Measurements from ENCODE around the gene ECHS1.

ECHS1 gene

DNA sequence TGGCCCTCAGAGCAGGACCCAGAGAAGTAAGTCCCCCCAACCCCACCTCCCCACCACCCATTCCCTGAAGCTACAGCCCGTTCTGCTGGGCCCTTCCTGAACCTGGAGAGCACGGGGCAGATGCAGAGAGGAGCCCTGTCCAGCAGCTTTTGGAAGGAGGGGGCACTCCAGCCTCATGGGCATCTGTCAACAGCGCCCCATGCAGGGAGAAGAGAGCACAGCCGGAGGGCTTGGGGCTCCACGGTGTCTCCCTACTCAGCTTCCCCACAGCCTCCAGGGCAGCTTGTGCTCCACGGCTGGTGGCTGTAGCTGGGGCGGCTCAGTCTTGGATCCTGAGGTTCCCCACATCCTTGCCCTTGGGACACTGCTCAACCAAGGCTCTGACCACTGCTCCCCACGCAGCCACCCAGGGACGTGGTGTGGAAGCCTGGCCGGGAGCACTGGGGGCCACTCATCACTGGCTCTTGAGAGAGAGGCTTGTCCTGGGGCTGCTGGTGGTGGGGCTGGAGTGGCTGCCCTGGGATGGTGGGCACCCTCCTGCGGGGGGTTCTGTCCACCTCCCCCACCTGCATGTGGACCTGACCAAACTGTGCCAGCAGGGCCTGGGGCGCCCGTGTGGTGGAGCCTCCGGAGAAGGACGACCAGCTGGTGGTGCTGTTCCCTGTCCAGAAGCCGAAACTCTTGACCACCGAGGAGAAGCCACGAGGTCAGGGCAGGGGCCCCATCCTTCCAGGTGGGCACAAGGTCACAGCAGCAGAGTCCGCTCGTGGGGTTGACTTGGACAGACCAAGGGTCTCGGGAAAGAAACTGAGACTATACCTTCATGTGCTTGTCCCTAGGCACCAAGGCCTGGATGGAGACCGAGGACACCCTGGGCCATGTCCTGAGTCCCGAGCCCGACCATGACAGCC, 21.5 kb downstream of the ECHS1 start:
- Histone ChIP-seq H3K4me3 (ENCODE audit: low read length in 2 of 2) (no peak overlapping the region), H3K9me3 (ENCODE audit: control insufficient read depth in 2 of 2, low read length in 2 of 2) (no peaks in the 10 kb centered on the region), H3K36me3 (ENCODE audit: control insufficient read depth in 2 of 2, insufficient read depth in 2 of 2, low read length in 2 of 2) (no peaks in the 10 kb centered on the region), H3K4me1 (ENCODE audit: control insufficient read depth in 2 of 2, insufficient read depth in 2 of 2, low read length in 2 of 2) (peaks cover 5 to 9% of the 10 kb centered on the region in 2 donors), H3K27ac (ENCODE audit: low read depth in 2 of 2, low read length in 2 of 2) (no peak overlapping the region), H3K27me3 (ENCODE audit: control insufficient read depth in 2 of 2, insufficient read depth in 2 of 2, low read length in 2 of 2) (no peaks in the 10 kb centered on the region), H3K9ac (ENCODE audit: low read depth in 1 of 2, low read length in 2 of 2) (no peak overlapping the region)

DNA sequence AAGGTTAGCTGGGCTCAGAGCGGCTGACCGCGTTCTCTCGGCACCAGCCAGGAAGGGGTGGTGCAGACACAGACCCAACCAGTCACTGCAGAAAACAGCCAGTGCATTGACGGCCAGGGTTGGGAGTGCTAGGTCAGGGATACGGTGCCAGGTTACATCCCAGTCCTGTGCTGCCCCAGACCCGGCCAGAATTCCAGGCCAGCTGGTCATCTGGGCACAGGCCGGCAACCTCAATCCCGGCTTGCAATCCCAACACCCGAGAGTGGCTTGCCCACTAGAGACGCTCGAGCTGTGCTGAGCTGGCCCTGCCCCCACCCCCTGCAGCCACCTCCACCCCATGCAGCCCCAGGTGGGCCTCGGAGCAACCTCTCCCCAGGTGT, 22.2 kb downstream of the ECHS1 start:
- Histone ChIP-seq H3K4me3 (ENCODE audit: low read length in 2 of 2) (no peak overlapping the region), H3K4me1 (ENCODE audit: control insufficient read depth in 2 of 2, insufficient read depth in 2 of 2, low read length in 2 of 2) (peaks cover 0 to 5% of the 10 kb centered on the region in 2 donors), H3K36me3 (ENCODE audit: control insufficient read depth in 2 of 2, insufficient read depth in 2 of 2, low read length in 2 of 2) (no peaks in the 10 kb centered on the region), H3K27me3 (ENCODE audit: control insufficient read depth in 2 of 2, insufficient read depth in 2 of 2, low read length in 2 of 2) (no peaks in the 10 kb centered on the region), H3K27ac (ENCODE audit: low read depth in 2 of 2, low read length in 2 of 2) (no peak overlapping the region), H3K9me3 (ENCODE audit: control insufficient read depth in 2 of 2, low read length in 2 of 2) (no peaks in the 10 kb centered on the region), H3K9ac (ENCODE audit: low read depth in 1 of 2, low read length in 2 of 2) (no peak overlapping the region)

DNA sequence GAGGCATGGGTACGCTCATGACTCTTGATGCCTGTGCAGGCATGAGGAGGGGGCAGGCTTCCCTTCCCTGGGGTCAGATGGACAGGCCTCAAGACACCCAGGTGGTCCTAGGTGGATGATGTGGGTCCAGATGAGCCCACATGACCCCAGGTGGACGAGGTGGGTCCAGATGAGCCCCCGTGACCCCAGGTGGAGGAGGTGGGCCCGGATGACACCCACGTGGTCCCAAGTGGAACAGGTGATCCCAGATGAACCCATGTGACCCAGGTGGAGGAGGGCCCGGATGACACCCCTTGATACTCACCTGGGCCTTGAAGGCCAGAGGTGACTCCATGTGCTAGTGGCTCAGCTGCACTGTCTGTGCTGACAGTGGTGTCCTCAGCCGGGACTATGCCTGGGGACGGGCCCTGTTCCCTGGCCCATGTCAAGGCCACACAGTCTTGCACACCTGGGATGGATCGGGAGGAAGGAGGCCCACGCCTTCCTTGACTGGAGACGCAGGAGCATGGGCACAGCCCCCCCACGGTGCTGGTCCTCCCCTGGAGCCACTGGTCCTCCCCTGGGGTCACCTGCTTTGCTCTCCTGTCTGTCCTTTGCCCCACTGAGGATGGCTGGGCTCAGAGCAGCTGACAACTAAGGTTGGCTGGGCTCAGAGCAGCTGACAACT, 22.7 kb downstream of the ECHS1 start:
- Histone ChIP-seq H3K36me3 (ENCODE audit: control insufficient read depth in 2 of 2, insufficient read depth in 2 of 2, low read length in 2 of 2) (no peaks in the 10 kb centered on the region), H3K9me3 (ENCODE audit: control insufficient read depth in 2 of 2, low read length in 2 of 2) (no peaks in the 10 kb centered on the region), H3K4me1 (ENCODE audit: control insufficient read depth in 2 of 2, insufficient read depth in 2 of 2, low read length in 2 of 2) (peaks cover 0 to 5% of the 10 kb centered on the region in 2 donors), H3K27ac (ENCODE audit: low read depth in 2 of 2, low read length in 2 of 2) (no peak overlapping the region), H3K4me3 (ENCODE audit: low read length in 2 of 2) (no peak overlapping the region), H3K27me3 (ENCODE audit: control insufficient read depth in 2 of 2, insufficient read depth in 2 of 2, low read length in 2 of 2) (no peaks in the 10 kb centered on the region), H3K9ac (ENCODE audit: low read depth in 1 of 2, low read length in 2 of 2) (no peak overlapping the region)

DNA sequence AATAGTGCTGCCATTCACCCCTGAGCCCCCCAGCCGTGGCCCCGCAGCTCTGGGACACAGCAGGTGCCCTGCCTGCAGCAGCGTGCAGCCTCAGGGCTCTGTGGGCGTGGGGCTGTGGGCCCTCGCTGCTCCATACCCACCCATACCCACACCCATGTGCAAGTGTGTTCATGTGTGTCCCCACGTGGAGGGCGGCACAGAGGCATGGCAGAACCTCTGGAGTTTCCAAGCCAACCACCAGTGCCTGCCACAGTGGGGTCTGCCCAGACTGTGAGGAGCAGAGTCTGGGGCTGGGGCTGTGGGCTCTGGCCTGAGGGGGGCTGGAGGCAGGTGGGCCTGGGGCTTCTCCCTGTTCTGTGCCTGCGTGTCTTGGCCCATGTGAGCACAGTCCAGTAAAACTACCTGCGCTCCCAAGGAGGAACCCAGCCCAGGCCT, 23.6 kb downstream of the ECHS1 start:
- no peak overlapping the region for H3K4me3 ChIP-seq (ENCODE audit: low read length in 2 of 2)
- peaks cover 0 to 5% of the 10 kb centered on the region in 2 donors for H3K4me1 ChIP-seq (ENCODE audit: control insufficient read depth in 2 of 2, insufficient read depth in 2 of 2, low read length in 2 of 2)
- H3K27ac ChIP-seq (ENCODE audit: low read depth in 2 of 2, low read length in 2 of 2) = no peak overlapping the region
- no peaks in the 10 kb centered on the region for H3K36me3 ChIP-seq (ENCODE audit: control insufficient read depth in 2 of 2, insufficient read depth in 2 of 2, low read length in 2 of 2)
- no peaks in the 10 kb centered on the region for H3K9me3 ChIP-seq (ENCODE audit: control insufficient read depth in 2 of 2, low read length in 2 of 2)
- no peak overlapping the region for H3K9ac ChIP-seq (ENCODE audit: low read depth in 1 of 2, low read length in 2 of 2)
- H3K27me3 ChIP-seq (ENCODE audit: control insufficient read depth in 2 of 2, insufficient read depth in 2 of 2, low read length in 2 of 2) = no peaks in the 10 kb centered on the region

DNA sequence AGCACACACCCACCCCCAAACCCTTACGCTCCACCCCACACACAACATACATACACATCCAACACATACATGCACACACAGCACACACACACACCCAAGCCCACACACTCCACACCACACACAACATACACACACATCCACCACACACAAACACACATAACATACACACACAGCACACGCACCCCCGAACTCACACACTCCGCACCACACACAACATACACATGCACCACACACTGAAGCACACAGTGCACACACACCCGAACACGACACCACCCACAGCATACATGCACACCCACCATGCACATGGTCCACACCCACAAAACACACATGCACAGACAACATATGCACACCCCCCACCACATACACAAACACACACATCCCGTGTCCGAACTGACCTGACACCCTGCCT, 24.0 kb downstream of the ECHS1 start:
- no peak overlapping the region for H3K9ac ChIP-seq (ENCODE audit: low read depth in 1 of 2, low read length in 2 of 2)
- H3K27me3 ChIP-seq (ENCODE audit: control insufficient read depth in 2 of 2, insufficient read depth in 2 of 2, low read length in 2 of 2) = no peaks in the 10 kb centered on the region
- no peaks in the 10 kb centered on the region for H3K9me3 ChIP-seq (ENCODE audit: control insufficient read depth in 2 of 2, low read length in 2 of 2)
- H3K4me1 ChIP-seq (ENCODE audit: control insufficient read depth in 2 of 2, insufficient read depth in 2 of 2, low read length in 2 of 2) = peaks cover 0 to 5% of the 10 kb centered on the region in 2 donors
- H3K27ac ChIP-seq (ENCODE audit: low read depth in 2 of 2, low read length in 2 of 2) = no peak overlapping the region
- no peaks in the 10 kb centered on the region for H3K36me3 ChIP-seq (ENCODE audit: control insufficient read depth in 2 of 2, insufficient read depth in 2 of 2, low read length in 2 of 2)
- no peak overlapping the region for H3K4me3 ChIP-seq (ENCODE audit: low read length in 2 of 2)

DNA sequence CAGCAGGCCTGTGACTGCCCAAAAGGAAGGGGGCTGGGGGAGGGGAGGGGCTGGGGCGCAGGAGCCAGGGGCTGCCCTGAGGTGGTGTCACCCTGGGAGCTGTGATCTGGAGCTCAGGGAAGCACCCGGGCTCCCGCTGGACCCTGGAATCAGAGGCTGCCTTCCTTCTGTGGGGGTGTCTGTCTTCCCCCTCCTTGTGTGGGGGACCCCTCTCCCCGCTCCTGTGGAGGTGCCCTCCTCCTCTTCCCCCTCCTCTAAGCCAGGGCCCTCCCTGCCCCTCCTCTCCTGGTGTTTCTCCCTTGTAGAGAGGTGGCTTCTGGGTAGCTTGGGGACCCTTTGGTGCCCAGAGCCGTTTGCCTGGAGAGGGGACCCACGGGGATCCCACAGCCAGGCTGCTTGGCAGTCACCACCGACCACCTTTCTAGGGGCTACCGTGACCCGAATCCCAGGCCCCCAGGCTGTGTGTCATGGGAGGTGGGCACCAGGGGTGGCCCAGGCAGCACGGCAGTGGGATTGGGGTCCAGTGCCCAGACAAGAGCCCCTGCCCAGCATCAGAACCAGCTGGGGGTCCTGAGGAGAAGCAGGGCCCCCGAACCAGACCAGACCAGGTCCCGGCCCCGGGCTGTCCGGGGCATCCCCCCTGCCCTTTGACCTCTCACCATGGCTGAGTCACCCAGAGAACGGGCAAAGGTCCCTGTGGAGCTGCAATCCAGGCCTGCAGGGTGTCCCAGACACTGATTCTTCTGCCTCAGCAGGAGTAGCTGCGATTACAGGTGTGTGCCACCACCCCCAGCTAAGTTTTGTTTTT, 25.2 kb downstream of the ECHS1 start:
- Histone ChIP-seq H3K27ac (ENCODE audit: low read depth in 2 of 2, low read length in 2 of 2) (peak overlapping the region in 1 of 2 donors; percentile 63), H3K4me1 (ENCODE audit: control insufficient read depth in 2 of 2, insufficient read depth in 2 of 2, low read length in 2 of 2) (peaks cover 0 to 5% of the 10 kb centered on the region in 2 donors), H3K4me3 (ENCODE audit: low read length in 2 of 2) (peak overlapping the region in 1 of 2 donors; percentile 43), H3K9me3 (ENCODE audit: control insufficient read depth in 2 of 2, low read length in 2 of 2) (no peaks in the 10 kb centered on the region), H3K27me3 (ENCODE audit: control insufficient read depth in 2 of 2, insufficient read depth in 2 of 2, low read length in 2 of 2) (peaks cover 0 to 3% of the 10 kb centered on the region in 2 donors), H3K36me3 (ENCODE audit: control insufficient read depth in 2 of 2, insufficient read depth in 2 of 2, low read length in 2 of 2) (no peaks in the 10 kb centered on the region), H3K9ac (ENCODE audit: low read depth in 1 of 2, low read length in 2 of 2) (no peak overlapping the region)

DNA sequence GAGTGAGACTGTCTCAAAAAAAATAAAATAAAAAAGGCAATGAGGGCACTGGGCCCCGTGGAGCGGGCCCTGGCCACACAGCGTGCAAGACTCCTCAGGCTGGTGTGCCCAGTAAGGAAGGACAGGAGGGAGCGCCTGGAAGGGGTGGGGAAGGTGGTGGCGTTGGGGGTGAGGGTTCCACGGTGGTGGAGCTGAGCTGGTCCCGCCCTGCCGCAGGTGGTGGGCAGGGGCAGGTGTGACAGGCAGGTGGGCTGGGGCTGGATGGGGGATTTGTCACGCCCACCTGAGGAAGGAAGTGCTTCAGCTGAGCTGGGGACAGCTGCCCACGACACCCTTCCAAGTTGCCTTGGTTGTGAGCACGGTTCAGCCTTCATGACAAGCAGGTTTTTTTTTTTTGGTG, 26.7 kb downstream of the ECHS1 start:
- Histone ChIP-seq H3K9ac (ENCODE audit: low read depth in 1 of 2, low read length in 2 of 2) (no peak overlapping the region), H3K9me3 (ENCODE audit: control insufficient read depth in 2 of 2, low read length in 2 of 2) (no peaks in the 10 kb centered on the region), H3K4me1 (ENCODE audit: control insufficient read depth in 2 of 2, insufficient read depth in 2 of 2, low read length in 2 of 2) (peaks cover 0 to 5% of the 10 kb centered on the region in 2 donors), H3K36me3 (ENCODE audit: control insufficient read depth in 2 of 2, insufficient read depth in 2 of 2, low read length in 2 of 2) (no peaks in the 10 kb centered on the region), H3K27me3 (ENCODE audit: control insufficient read depth in 2 of 2, insufficient read depth in 2 of 2, low read length in 2 of 2) (peaks cover 0 to 3% of the 10 kb centered on the region in 2 donors), H3K27ac (ENCODE audit: low read depth in 2 of 2, low read length in 2 of 2) (no peak overlapping the region), H3K4me3 (ENCODE audit: low read length in 2 of 2) (no peak overlapping the region)

DNA sequence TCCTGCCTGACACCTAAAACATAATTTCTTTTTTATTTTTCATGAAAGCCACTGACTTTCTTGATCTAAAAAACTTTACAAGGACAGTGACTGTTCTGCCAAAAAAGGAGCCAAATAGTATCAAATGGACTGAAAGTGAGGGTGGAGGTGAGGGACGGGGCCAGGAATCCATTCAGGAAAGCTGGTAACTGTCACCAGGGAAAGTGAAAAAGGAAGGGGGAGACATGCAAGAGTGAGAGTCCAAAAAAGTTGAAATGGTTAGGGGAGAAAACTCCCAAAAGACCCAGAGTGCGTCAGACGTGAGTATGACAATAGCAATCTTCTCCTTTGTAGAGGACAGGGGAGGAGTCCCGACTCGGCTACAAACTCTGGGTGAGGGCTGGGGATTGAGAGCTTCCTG, 28.9 kb downstream of the ECHS1 start:
- H3K27me3 ChIP-seq (ENCODE audit: control insufficient read depth in 2 of 2, insufficient read depth in 2 of 2, low read length in 2 of 2) = peaks cover 6 to 8% of the 10 kb centered on the region in 2 donors
- H3K9ac ChIP-seq (ENCODE audit: low read depth in 1 of 2, low read length in 2 of 2) = no peak overlapping the region
- no peaks in the 10 kb centered on the region for H3K36me3 ChIP-seq (ENCODE audit: control insufficient read depth in 2 of 2, insufficient read depth in 2 of 2, low read length in 2 of 2)
- H3K9me3 ChIP-seq (ENCODE audit: control insufficient read depth in 2 of 2, low read length in 2 of 2) = no peaks in the 10 kb centered on the region
- H3K4me1 ChIP-seq (ENCODE audit: control insufficient read depth in 2 of 2, insufficient read depth in 2 of 2, low read length in 2 of 2) = peaks cover 0 to 5% of the 10 kb centered on the region in 2 donors
- no peak overlapping the region for H3K27ac ChIP-seq (ENCODE audit: low read depth in 2 of 2, low read length in 2 of 2)
- H3K4me3 ChIP-seq (ENCODE audit: low read length in 2 of 2) = no peak overlapping the region

DNA sequence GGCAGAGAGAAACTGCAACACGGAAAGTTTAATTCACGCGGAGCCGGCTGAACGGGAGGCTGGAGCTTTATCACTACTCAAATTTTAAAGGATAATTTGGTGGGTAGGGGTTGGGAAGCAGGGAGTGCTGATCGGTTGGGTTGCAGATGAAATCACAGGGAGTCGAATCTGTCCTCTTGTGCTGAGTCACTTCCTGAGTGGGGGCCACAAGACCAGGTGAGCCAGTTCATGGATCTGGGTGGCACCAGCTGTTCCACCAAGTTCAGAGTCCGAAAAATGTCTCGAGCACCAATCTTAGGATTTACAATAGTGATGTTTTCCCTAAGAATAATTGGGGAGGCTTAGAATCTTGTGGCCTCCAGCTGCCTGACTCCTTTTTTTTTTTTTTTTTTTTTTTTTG, 29.6 kb downstream of the ECHS1 start:
- H3K9ac ChIP-seq (ENCODE audit: low read depth in 1 of 2, low read length in 2 of 2) = no peak overlapping the region
- H3K27me3 ChIP-seq (ENCODE audit: control insufficient read depth in 2 of 2, insufficient read depth in 2 of 2, low read length in 2 of 2) = peaks cover 8 to 9% of the 10 kb centered on the region in 2 donors

More for the DNA sequence above, 29.6 kb downstream of the ECHS1 start:
- Histone ChIP-seq H3K36me3 (ENCODE audit: control insufficient read depth in 2 of 2, insufficient read depth in 2 of 2, low read length in 2 of 2) (no peaks in the 10 kb centered on the region), H3K9me3 (ENCODE audit: control insufficient read depth in 2 of 2, low read length in 2 of 2) (no peaks in the 10 kb centered on the region), H3K4me1 (ENCODE audit: control insufficient read depth in 2 of 2, insufficient read depth in 2 of 2, low read length in 2 of 2) (peaks cover 0 to 5% of the 10 kb centered on the region in 2 donors), H3K27ac (ENCODE audit: low read depth in 2 of 2, low read length in 2 of 2) (no peak overlapping the region), H3K4me3 (ENCODE audit: low read length in 2 of 2) (no peak overlapping the region)

All from mucosa of rectum (tissue), 2 donors.